Epithelial cell of proximal tubule (primary cell): ENCODE measurements around the gene NRXN3. TPM values are rescaled to one million over a fixed set of nuclear protein-coding genes. Genes with fewer than 3 reads are reported as not detected.

Experiments
- DNase-seq: peaks from one replicate; pipeline ENCODE4 v3.0.0-alpha.2; 2011; ENCODE audit warnings: low read depth
- H3K4me3 ChIP-seq: 2 replicates; pipeline ENCODE4 v1.5.1; 2011; ENCODE audit warnings: low read depth, mild to moderate bottlenecking, low read length
- total RNA-seq: library from RNA; depleted of rRNA; stranded (reverse); fragments of >200 nt; gene quantifications from 2 replicates; pipeline ENCODE4 v1.2.3, GENCODE V29; 2015
- TF ChIP-seq, protein P1 (sequence below): conservative IDR thresholded peaks from 2 replicates; pipeline ENCODE4 v1.5.1; 2012; ENCODE audit warnings: low read depth, mild to moderate bottlenecking, low read length

NRXN3 gene
- total RNA-seq, 1 donor from 2014 or later: 1.2 TPM

- TF ChIP-seq, protein P1, sequence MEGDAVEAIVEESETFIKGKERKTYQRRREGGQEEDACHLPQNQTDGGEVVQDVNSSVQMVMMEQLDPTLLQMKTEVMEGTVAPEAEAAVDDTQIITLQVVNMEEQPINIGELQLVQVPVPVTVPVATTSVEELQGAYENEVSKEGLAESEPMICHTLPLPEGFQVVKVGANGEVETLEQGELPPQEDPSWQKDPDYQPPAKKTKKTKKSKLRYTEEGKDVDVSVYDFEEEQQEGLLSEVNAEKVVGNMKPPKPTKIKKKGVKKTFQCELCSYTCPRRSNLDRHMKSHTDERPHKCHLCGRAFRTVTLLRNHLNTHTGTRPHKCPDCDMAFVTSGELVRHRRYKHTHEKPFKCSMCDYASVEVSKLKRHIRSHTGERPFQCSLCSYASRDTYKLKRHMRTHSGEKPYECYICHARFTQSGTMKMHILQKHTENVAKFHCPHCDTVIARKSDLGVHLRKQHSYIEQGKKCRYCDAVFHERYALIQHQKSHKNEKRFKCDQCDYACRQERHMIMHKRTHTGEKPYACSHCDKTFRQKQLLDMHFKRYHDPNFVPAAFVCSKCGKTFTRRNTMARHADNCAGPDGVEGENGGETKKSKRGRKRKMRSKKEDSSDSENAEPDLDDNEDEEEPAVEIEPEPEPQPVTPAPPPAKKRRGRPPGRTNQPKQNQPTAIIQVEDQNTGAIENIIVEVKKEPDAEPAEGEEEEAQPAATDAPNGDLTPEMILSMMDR: no peak
- H3K4me3 ChIP-seq: no peak overlapping the region
- DNase-seq: no peak
Measured at GRCh38 chr14:79665556-79665955, 1495.4 kb downstream of the NRXN3 start.

DNA sequence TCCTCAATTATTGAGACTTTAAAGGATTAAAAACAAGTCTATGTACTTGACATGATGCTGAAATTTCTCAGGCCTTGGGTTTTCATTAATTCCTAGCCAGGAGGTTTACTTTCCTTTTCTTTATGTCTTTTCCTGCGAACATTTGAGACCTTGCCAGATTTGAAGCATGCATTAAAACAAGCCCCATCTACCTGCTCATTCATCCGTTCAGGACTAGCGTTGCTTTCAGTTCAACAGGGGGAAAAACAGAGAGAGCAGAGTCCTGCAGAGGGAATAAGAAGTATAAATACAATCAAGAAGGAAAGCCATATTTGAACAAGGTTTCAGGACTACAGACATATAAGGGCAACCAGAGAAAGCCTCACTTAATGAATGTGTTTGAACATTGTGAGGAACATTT lies 1498.8 kb downstream of the NRXN3 start:
- TF ChIP-seq, protein P1: no peak
- DNase-seq: no peak
- H3K4me3 ChIP-seq: no peak overlapping the region

DNA sequence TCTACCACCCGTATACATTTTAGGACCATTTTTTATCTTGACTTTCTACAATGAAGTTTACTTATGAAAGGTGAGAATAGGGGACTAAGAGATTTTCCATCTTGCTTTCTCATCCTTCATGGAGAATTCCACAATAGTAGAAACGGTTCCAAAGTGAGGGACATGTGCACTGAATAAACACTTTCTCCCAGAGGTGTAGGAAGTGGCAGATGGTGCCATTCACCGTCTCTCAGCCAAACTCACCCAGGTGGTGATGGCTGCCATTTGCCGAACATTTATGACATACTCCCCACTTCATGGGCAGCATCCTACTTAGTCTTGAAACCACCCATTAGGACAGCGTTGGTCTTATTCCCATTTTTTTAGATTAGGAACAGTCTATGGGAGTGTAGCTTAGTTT lies 1500.6 kb downstream of the NRXN3 start:
- TF ChIP-seq, protein P1: no peak
- DNase-seq: no peak
- H3K4me3 ChIP-seq: no peak overlapping the region

DNA sequence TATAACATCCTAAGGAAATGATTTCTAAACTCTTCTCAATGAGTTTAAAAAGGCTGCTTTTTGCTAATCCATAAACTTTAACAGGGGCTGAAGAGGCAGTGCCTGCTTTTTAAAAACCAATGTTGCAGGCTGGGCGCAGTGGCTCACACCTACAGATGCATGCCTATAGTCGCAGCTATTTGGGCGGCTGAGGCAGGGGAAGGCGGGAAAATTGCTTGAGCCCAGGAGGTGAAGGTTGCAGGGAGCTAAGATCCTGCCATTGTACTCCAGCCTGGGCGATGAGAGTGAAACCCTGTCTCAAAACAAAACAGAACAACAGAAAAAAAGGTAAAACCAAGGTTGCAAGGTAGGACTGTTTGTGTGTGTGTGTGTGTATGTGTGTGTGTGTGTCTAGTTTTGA lies 1509.9 kb downstream of the NRXN3 start:
- DNase-seq: no peak
- H3K4me3 ChIP-seq: no peak overlapping the region
- TF ChIP-seq, protein P1: no peak

DNA sequence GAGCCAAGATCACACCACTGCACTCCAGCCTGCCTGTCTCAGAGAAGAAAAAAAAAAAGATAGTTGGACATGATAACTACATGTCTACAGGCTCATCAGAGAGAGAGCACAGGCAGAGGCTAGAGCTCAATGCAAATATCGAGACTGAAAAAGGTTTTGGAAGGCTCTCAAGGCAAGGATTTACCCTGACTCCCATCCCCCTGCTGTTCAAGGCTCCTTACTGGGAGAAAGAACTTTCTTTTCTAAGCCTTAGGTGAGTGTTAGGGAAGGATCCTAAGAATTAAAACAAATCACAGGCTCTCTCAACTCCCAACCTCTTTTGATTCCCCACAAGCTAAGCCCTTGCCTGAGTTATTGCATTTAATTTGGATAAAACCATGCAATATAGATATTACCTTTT lies 1516.0 kb downstream of the NRXN3 start:
- TF ChIP-seq, protein P1: no peak
- no peak for DNase-seq
- no peak overlapping the region for H3K4me3 ChIP-seq

DNA sequence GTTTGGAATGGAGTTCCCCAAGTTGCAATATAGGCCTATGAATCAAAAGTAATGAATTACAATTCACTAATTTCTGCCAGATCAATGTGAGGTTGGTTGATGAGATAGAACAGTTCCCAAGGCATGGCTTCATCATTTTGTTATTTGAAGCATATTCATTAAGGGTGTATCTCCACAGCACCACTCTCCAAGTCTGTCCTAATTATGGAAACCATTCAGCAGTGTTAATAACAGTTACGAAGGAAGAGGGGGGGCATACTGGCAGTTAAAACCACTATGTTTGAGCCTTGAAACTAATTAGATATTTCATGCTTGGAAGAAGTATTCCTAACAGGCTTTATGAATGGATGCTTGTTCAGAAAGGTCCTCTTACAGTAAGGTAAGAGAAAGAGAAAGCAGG lies 1520.8 kb downstream of the NRXN3 start:
- TF ChIP-seq, protein P1: no peak
- no peak for DNase-seq
- H3K4me3 ChIP-seq: no peak overlapping the region

- DNase-seq: no peak
- TF ChIP-seq, protein P1: no peak
- no peak overlapping the region for H3K4me3 ChIP-seq
Measured at GRCh38 chr14:79693935-79694334, 1523.8 kb downstream of the NRXN3 start.
